Measurements from ENCODE around the gene OR2T4.

OR2T4 gene, protein sequence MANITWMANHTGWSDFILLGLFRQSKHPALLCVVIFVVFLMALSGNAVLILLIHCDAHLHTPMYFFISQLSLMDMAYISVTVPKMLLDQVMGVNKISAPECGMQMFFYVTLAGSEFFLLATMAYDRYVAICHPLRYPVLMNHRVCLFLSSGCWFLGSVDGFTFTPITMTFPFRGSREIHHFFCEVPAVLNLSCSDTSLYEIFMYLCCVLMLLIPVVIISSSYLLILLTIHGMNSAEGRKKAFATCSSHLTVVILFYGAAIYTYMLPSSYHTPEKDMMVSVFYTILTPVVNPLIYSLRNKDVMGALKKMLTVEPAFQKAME

DNA sequence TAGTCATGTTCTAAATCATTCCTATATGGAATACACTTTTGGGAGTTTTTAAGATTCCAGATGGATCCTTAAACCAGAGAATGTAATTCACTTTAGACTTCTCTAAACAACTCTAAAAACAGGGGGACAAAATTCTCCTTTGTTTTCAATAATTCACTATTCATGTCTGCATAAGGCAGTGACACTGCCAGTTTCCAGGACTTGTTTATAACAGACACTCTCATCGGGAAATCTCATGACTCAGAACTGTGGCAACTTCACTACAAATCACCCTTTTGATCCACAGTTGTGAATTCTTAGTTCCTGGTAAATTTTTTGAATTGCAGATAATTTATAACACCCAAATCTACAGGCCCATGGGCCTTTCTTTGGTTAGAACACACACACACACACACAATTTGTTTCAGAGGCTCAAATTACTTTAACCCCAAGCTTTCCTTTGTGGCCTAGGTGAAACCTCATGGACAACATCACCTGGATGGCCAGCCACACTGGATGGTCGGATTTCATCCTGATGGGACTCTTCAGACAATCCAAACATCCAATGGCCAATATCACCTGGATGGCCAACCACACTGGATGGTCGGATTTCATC is at the start of gene OR2T4:
TSS of gene OR2T4 (plus strand) at position 545 of the 595 bp plus-strand sequence. CDS start at position 545, 0 bp downstream.
- DNase-seq (ENCODE audit: low read depth) = no peak

DNA sequence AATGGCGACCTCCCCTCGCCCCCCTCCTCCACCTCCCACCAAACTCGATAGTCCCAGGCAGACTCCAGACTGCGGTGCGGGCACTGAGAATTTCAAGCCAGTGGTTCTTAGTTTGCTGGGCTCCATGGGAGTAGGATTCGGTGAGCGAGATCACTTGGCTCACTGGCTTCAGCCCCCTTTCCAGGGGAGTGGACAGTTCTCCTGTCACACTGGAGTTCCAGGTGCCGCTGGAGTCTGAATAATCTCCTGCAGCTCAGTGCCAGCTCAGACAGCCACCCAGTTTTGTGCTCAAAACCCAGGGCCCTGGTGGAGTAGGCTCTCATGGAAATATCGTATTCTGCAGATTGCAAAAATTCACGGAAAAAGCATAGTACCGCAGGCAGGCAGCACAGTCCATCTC is 44.7 kb upstream of the OR2T4 start:
- DNase-seq (ENCODE audit: low read depth) = no peak

DNA sequence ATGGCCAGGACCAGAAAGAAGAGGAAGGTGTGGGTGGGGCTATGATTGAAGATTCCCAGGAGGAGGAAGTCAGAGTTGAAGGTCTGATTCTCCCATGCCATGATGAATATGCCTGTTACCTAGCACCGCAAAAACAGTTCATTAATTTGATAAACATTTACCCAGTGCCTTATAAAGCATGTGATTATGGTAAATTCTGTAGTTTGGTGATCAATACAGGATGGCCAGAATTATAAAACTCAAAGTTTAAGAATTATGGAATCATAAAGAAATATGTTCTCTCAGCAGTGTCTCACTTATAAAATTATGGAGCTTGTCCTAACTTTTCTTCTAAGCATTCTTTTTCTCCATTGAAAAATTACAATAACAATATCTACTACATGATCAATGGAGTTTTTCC is 37.0 kb upstream of the OR2T4 start, which contains the start of gene OR2M7:
TSS of gene OR2M7 (minus strand) at position 101 of the 400 bp plus-strand sequence. CDS start at position 101, 0 bp downstream.
- no peak for DNase-seq (ENCODE audit: low read depth)

DNA sequence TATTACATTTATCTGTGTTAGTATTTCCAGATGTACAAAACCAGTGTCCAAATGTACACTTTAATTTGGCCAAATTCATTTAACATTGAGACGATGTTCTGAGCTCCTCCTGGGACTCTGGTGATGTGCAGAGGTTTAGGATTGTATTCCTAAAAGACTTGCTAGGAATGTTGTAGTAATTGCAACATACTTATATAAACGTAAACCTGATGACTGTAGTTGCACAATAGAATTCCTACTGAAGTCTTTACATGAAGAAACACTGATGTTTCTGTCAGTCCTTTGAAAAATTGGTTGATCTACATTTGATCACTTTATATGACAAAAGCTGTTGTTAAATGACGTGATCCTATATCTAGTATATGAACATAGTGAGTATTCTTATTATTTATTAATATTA is 18.0 kb upstream of the OR2T4 start:
- no peak for DNase-seq (ENCODE audit: low read depth)

DNA sequence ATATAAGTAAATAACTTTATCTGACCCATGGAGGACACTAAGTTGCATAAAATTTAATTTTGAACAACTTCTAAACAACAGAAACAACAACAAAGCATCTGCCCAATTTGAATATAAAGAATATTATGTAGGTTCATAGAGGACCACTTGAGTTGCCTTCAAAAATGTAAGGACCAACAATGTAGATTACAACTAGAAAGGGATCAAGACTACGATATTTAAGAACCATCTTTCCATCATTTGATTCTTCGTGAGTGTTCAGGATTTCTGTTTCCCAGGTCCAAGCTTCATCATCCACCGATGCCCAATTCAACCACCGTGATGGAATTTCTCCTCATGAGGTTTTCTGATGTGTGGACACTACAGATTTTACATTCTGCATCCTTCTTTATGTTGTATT is 13.0 kb upstream of the OR2T4 start, which contains the start of gene OR14C36:
TSS of gene OR14C36 (plus strand) at position 301 of the 400 bp plus-strand sequence. CDS start at position 301, 0 bp downstream.
- DNase-seq (ENCODE audit: low read depth) = no peak

DNA sequence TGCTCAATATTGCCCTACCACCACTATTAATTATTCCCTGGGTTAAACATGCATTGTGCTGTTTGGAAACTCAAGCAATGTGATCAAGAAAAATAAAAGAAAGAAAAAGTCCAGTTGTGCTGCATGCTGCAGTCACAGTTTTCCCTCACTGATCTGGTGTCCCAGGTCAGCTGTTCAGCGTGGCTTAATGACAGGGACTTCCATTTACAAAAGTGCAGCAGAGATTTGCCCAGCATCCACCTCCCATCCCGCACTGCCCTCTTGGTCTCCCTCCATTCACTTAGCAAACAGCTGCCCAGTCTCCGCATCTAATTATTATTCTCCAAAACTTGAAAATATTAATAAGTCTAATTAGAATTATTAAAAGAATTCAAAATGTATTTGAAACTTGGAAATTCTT is 2.0 kb upstream of the OR2T4 start:
- DNase-seq (ENCODE audit: low read depth) = no peak

DNA sequence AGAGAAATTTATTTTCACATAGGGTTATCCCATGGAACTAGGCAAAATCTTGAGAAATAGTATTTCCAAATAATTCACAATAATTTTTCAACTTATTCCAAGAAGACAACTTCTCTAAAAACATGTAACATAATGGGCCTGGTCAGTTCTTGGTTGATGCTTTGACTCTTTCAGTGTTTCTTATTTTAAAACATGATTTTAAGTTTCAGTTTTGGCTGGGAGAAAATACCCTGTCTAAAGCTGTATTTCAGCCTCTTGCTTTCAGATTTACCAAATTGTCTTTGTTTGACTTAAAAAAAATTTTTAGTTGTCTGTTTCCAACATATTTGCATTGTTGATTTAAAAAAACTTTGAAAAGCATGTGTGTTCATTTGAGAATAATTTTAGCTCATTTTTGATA is 5.1 kb downstream of the OR2T4 start:
- no peak for DNase-seq (ENCODE audit: low read depth)

DNA sequence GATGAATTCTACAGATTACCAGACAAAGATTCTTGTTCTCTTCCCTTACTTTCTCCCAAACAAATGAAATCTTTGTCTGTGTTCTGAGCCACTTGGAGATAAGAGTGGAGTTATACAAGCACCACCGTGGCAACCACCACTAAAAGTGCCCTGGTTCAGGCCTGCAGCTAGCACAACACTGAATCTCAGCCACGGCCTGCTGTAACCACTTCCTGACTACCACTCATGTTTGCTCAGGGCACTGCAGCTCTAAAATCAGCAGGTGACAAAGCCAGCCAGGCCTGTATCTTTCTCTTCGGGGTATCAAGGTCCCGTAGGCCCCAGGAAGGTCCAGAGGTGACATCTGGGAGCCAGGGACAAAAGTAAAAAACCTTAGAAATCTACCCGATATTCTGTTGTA is 10.9 kb downstream of the OR2T4 start:
- DNase-seq (ENCODE audit: low read depth) = no peak

DNA sequence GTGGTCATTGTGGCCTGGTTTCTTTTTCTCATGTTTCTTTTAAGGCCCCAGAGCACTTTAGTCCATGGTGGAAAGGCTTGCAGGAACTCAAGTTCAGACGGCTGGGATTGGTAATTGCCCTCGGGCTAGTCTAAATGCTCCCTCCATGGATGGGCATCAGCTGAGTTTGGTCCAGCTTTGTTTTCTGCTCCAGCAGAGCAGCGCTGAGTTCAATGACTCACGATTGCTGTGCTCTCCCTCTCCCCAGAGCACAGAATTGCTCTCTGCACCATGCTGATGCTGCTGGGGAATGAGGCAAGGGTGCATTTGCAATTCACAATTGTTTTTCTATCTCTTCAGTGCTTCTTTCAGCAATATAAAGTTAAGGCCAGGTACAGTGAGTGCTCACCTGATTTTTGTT is 12.3 kb downstream of the OR2T4 start:
- no peak for DNase-seq (ENCODE audit: low read depth)

DNA sequence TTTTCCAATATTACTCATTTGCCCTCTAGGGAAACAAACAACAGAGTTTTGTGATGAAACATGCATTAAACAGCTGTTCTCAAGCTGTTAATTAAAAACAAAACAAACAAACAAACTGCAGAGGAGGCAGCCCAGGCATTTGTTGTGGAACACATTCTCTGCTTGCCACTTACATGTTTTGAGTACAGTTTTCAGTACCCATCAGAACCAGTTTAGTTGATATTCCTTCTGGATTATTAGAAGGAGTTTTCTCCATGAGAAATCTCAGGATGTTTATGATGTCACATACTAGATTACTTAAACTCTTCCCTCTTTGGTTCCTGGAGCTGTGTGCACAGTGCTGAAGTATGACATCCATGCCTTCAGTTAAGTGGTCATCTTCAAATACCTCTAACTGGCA is 14.0 kb downstream of the OR2T4 start, which contains the start of gene OR2T6:
TSS of gene OR2T6 (plus strand) at position 301 of the 400 bp plus-strand sequence. CDS start 11,863 bp downstream, outside the sequence.
- DNase-seq (ENCODE audit: low read depth) = no peak

DNA sequence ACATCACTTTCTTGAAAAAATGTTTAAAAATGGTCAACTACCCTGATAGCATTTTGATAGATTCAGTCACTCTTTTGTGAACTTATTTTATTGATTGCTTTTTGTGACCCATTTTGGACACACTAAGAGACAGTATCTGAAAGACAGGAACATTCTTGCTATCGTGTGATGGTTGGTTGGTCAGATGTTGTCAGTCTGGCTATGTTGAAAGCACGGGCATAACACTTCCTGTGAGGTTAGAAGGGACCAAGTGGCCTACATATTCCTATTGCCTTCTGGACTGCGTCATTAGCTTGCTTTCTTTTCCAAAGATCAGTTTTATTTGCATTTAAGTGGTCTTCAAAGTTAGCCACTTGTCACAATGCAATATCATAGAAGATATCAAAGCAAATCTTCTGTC is 15.5 kb downstream of the OR2T4 start:
- DNase-seq (ENCODE audit: low read depth) = no peak

DNA sequence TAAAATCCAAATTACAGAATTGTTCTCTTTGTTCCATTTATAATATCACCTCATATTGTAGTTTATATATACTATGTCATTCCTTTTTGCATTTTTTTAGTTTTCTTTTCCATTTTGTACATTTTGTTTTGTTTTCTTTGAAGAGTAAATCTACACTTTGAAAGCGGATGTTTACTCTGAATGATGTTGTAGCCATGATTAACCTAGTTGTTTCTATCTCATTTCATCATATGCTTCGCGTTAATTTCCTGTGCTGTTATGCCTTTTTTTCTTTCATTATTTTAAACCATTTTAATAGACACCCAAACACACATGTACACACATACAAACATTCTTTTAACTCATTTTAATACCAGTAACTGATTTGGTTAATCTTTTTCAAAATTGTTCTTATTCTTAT is 19.4 kb downstream of the OR2T4 start:
- no peak for DNase-seq (ENCODE audit: low read depth)

DNA sequence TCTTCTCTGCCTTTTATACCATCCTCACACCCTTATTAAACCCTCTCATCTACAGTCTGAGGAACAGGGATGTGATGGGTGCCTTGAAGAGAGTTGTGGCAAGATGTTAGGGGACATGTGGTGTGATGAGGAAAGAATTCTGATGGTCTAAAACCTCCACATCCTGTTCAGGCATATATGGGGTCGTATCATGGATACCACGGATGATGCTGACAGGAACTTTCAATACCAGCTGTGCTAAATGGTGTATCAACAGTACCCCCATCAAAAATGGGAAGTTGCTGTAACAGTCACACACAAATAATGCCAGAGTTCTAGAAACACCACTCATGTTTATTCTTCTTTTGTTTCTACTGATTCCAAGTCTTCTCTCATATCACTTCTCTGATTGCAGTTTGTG is 27.0 kb downstream of the OR2T4 start:
- no peak for DNase-seq (ENCODE audit: low read depth)

DNA sequence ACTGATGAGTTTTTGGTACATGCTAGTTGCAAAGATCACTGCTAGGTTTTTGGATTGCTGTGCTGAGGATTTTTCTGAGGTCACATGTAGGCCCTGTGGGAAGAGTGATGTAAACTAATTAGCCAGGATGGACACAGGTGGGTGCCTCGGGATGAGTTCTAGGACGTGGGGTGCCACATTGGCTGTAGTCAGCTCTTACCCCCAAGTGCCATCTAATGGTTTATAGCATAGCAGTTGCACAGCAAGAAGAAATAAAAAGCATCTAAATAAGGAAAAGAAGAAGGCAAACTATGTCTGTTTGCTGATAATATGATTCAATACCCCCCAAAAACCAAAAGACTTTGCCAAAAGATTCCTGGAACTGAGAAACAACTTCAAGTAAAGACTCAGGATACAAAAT is 31.6 kb downstream of the OR2T4 start:
- no peak for DNase-seq (ENCODE audit: low read depth)

DNA sequence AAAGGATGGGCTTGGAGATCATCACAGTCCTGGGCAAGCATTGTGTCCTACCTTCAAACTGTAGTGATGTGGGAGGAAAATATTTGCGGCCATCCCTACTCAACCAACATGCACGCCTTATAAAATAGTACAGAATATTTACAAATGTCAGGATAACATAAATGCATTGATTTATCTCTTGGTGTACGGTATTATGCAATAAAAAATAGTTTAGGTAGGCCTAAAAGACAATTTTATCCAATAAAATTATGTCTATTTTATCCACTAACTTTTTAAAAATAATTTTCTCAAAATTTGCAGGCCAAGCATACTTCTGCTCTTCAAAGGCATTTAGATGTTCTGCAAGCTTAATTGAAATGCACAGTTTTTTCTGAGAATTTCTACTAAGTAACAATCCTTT is 41.3 kb downstream of the OR2T4 start, which contains the start of gene OR2T1:
TSS of gene OR2T1 (plus strand) at position 301 of the 400 bp plus-strand sequence. CDS start 3,100 bp downstream, outside the sequence.
- DNase-seq (ENCODE audit: low read depth) = no peak

DNA sequence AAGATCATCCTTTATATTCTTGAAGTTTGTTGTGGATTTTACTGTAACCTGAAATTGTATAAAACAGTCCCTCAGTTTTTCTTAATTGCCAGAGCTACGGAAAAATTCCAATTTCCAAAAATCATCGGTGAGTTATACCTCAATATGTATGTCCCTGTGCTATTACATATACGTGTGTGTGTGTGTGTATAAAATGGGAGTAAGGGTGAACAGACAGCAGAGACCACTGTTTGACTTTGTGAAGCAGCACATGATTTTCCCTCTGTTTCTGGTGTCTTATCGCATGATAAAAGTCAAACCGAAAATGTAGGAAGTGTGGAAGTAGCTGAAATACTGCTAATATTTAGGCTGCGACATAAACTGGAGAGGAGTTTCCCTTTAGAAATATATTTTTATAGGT is 42.6 kb downstream of the OR2T4 start:
- peak; percentile 2 for DNase-seq (ENCODE audit: low read depth)

DNA sequence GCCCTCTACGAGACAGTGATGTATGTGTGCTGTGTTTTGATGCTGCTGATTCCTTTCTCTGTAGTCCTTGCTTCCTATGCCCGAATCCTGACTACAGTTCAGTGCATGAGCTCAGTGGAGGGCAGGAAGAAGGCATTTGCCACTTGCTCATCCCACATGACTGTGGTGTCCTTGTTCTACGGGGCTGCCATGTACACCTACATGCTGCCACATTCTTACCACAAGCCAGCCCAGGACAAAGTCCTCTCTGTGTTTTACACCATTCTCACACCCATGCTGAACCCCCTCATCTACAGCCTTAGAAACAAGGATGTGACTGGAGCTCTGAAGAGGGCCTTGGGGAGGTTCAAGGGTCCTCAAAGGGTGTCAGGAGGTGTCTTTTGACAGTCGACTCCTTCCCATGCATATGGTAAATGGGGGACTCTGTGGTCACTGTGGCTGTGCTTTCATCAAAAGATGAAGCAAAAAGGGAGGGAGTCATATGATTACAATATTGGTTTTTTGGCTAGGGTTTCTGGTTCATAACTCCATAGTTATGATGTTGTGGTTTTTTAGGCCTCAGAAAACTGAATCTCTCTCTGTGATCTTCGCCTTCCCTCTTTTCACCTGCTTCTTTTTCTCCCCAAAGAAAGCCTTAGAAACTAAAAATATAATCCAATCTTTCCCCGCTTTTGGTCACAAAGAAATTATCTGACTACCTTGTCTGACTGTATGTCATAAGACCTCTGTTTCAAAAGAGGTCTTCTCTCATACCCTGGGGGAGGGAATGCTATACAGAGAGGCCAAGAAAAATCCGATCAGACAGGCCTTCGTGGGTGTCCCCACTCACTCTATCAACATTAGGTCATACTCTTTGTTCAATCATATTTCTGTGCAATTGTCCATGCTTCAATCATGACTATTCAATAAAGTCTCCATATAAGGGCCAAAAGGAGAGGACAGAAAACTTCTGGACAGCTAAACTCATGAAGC is 45.5 kb downstream of the OR2T4 start:
- no peak for DNase-seq (ENCODE audit: low read depth)
